GM19438 (cell line): ENCODE results near the gene TSC1.
"Not testable (repeated sequence)": the region's sequence is repeated elsewhere in the genome, so short reads cannot be mapped to it uniquely, and the experiment has no call there.

Experiments
- ATAC-seq: cut with Tn5 transposase; IDR thresholded peaks from one replicate; pipeline ENCODE4 v1.9.1; 2021; ENCODE audit warnings: low read depth; ENCODE audit not compliant: unreplicated experiment

Gene TSC1

GRCh38 chr9:132978112-132978450 is 33.7 kb upstream of the TSC1 start:
- ATAC-seq, result no peak

DNA sequence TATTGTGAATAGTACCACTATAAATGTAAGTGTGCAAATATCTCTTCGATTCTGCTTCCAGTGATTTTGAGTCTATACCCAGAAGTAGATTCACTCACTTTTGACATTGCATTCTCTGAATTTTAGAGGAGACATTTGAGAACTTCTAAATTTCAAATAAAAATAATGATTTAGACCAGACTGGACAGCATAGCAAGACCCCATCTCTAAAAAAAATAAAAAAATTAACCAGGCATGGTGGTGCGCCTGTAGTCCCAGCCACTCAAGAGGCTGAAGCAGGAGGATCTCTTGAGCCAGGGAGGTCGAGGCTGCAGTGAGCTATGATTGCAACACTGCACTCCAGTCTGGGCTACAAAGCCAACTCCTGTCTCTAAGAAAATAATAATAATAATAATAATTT is 32.2 kb upstream of the TSC1 start:
- no peak for ATAC-seq

GRCh38 chr9:132975961-132976360 is 31.5 kb upstream of the TSC1 start:
- ATAC-seq, result no peak

DNA sequence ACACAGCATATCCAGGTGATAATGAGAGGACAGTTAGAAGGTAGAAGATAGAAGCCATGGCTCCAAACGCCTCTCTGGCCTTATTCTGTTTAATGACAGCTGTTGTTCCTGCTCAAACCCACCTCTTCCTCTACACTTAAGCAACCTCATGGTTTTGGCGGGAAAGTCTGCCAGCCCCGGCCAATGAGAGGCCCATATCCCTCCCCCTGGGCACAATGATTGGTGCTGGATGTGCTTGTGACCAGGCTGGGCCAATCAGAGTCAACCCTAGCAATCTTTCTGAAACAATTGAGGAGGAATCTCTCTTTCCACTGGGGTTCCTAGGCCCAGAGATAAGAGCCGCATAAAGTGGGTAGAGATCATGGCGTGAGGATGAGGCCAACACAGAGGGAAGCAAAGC is 29.3 kb upstream of the TSC1 start:
- no peak for ATAC-seq

DNA sequence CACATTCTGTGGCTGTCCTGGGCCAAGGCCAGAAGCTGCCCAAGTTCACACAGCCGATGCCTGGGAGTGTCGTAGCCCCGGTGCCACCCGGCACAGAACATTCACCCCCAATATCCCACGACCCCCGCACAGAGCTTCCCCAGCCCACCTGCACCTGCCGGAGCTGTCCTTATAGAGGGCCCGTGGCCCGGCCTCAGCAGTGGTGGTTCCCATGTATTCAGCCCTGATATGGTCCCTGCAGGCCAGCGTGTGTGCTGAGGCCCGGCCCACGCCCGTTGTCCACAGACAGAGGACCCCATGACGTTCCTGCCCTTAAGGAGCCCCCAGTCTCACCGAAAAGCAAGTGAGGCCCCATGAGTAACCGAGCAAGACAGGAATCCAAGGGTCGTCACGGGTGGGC is 28.8 kb upstream of the TSC1 start:
- ATAC-seq, result no peak

GRCh38 chr9:132970324-132971062 is 26.1 kb upstream of the TSC1 start:
- ATAC-seq, result no peak

DNA sequence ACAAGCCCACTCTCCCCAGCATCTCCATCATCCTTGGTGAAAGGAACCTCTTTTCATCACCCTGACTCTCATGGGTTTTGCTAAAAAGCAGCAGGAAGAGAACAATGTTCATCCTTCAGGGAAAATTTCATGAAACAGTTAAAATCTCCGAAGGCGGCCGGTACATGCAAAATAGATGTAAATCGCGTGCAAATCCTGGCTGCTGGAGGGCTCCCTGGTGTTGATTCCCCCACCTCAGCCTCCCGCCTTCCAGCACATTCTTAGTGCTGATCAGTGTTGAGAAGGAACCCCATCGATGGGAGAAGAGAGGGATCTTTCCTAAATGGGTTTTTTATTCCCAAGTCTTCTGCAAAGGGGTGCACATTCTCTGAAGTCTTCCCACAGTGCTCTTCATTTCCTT is 25.4 kb upstream of the TSC1 start:
- ATAC-seq, result no peak

GRCh38 chr9:132967908-132968307 is 23.5 kb upstream of the TSC1 start:
- not testable (repeated sequence) for ATAC-seq

GRCh38 chr9:132965478-132965877 is 21.1 kb upstream of the TSC1 start:
- ATAC-seq, result no peak

DNA sequence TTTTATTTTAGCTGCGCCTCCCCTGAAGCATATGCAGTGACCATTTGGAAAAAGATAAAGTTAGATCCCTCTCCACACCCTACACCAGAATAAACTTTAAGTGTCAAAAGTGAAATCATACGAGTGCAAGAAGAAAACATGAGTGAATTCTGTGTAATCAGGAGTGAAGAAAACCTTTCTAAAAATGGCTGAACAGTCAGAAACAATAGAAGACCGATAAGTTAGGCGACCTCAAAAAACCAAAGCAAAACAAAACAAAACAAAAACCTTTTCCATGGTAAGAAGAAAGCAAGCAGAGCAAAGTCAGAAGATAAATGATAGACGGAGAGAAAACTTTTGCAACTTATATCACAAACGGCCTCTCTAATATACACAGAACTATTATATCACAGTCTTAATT is 16.6 kb upstream of the TSC1 start:
- no peak for ATAC-seq

GRCh38 chr9:132957805-132958204 is 13.4 kb upstream of the TSC1 start:
- ATAC-seq, result no peak

DNA sequence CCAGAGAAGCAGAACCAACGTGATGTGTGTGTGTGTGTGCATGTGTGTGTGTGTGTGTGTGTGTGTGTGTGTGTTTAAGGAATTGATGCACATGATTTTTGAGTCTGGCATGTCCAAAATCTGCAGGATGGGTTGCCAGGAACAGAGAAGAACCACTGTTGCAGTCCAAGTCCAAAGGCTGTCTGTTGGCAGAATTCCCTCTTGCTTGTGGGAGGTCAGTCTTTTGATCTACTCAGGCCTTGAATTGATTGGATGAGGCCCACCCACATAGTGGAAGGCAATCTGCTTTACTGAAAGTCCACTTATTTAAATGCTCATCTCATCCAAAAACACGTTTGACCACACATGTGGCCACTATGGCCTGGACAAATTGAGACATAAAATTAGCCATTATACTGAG is 11.4 kb upstream of the TSC1 start:
- no peak for ATAC-seq

DNA sequence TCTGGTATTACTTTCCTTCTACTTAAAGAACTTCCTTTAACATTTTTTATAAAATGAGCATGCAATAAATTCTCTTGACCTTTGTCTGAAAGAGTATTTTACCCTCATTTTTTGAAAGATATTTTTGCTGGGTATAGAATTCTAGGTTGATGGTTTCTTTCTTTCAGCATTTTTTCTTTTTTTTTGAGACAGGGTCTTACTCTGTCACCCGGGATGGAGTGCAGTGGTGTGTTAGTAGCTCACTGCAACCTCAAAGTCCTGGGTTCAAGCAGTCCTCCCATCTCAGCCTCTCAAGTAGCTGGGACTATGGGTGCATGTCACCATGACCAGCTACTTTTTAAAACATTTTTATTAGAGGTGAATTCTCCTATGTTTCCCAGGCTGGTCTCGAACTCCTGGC is 10.7 kb upstream of the TSC1 start:
- no peak for ATAC-seq

DNA sequence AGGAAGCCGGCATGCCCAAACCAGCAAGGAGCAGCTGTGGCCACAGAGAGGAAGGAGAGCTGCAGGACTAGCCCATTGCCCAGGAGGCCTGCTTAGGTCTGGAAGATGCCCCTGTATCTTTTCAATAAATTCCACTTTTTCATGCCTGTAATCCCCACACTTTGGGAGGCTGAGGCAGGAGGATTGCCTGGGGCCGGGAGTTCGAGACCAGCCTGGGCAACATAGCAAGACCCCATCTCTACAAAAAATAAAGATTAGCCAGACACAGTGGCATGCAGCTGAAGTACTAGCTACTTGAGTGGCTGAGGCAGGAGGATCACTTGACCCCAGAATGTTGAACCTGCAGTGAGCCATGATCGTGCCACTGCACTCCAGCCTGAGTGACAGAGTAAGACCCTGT is 5.3 kb upstream of the TSC1 start:
- ATAC-seq, result no peak

DNA sequence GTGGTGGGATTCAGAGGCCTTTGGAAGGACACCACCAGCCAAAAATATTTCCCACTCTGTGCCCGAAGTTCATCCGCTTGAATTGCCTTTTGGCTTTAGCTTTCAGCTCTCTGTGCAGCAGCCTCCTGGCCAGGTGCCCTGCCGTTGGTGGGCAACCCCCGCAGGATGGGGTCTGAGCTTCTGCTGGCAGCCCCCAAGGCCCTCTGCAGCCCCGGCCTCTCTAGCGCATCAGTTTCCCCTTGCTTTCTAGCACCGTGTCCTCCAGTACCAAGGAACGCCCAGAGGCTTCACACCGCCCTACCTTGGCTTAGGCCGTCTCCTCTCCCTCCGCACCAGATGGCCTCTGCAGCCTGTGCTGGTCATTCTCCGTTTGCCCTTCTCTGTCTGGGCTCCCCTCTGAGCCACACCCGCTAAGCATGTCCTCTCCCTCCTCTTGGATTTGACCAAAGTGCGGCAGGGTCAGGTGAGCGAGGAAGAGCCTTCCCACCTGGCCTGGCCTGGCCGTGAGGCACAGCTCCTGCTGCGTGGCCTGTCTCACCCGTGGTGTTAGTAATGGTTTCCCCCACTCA is 4.2 kb upstream of the TSC1 start:
- no peak for ATAC-seq

DNA sequence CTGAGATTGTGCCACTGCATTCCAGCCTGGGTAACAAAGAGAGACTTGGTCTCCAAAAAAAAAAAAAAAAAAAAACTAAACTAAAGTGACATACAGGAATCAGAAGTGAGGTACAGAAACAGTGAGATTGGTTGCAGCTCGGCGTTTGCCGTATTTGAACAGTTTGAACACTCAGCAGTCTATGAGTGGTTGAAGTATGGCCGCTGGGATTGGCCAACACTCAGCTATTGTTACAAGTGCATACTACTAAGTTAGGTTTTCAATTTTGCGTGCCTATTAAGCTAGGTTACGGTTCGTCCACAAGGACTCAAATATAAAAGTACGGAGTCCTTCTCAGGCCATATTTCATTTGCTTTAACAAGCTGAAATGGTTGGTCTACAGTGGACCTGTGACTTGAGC is 3.3 kb upstream of the TSC1 start:
- no peak for ATAC-seq

DNA sequence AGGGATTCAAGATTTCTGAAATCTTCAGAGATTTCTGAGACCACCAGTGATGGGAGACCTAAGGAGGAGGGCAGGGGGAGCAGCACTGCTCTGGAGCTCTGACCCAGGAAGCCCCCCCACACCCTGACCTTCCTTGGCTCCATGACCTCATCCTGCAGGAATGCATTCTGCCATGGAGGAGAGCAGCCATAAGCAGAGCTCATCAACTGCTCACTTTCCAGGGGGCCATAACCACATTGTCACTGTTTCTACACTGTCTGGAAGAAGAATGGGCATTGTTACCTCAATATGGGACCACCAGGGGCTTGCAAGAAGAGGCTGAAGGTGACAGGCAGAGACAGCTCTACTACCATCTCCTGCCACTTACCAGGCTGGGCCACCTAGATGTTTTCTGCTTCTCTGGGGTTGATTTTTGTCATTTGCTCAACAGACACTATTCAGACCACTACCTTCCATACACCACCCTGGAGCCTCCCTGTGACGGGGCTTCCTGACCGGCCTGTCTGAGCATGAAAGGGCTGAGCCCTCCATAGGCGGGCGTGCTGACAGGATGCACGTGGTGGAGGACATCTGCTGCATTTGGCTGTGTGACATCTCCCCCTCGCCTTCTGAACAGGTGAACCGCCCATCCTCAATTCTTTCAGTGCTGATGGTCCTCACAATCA is 2.3 kb upstream of the TSC1 start:
- no peak for ATAC-seq

GRCh38 chr9:132946211-132946610 is 1.8 kb upstream of the TSC1 start:
- no peak for ATAC-seq

DNA sequence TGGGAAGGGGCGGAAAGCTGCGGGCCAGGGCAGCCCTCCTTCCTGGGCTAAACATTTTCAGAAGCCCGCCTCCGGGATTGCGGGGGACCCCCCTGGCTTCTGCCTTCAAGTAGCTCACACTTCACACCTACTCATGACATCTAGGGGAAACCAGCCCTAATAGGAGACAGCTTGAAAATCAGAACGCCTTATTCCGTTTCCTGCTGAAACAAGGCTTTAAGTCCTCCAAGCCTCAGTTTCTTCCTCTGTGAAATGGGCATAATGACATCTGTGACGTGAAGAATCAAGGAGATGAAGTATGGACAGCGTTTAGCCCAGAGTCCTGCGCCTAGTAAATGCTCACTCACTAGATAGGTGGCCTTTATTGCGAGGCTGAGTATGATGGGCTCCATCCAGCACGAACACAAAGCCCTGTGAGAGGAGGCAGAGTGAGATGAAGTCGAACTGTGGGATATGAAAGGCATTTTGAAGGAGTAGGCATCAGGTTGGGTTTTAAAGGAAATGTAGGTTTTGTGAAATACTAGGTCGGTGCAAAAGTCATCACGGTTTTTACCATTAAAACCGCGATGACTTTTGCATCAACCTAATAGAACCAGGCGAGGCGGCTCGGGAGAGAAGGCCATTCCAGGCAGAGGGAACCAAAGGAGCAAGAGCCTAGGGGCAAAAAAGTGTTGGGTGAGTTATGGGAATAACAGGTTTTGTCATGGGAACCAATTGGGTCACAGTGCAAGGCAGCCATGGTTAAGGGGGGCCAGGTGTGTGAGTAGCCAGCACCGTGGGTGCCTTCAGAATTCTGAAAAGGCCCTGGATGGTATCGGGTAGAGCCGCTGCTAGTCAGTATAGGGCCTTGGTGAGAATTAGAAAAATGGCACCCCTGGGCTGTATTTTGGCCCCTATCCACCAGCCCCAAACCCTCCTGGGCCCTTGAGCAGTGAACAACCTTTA is 1.0 kb upstream of the TSC1 start:
- no peak for ATAC-seq

DNA sequence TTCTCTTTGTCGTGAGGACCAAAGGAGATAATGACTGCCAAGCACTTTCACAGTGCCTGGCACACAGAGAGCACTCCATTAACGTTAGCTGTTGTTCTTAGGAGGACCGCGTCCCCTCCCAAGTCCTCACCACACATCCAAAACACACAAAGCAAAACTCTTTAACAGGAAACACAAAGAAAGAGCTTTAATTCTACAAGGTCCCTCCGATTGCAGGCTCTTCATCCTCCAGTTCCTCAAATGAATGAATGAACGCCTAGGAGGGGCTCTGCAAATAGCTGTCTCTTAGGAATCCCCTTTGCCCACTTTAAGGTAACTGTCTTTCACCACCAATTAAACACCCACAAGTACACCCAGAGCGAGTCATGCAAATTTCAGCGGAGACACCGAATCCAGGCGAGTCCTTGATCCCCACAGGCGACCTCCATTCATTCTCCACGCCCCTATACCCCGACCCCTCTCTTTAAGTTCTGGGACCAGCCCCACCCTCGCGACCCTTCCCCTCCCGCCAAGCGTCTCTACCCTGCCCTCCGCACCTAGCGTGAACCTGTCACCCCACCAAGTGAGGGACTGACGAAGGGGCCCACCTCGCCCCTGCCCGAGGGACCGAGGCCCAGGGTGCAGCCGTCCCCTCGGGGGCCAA is 644 bp downstream of the TSC1 start:
- no peak for ATAC-seq
